ENCODE measurements around the gene RAB40C.
A peak's percentile ranks its signal among the peaks of the same experiment; 100 is the strongest.
"Not testable (repeated sequence)": the region's sequence is repeated elsewhere in the genome, so short reads cannot be mapped to it uniquely, and the experiment has no call there.

The RAB40C gene

GRCh38 chr16:588889-589657 is 793 bp upstream of the RAB40C start:
- peak; percentile 92 to 100 (median 98) for DNase-seq

- peak in 2 of 56 donors; percentile 34 to 45 for DNase-seq
Observed at GRCh38 chr16:590188-590814, 435 bp downstream of the RAB40C start.

- no peak for DNase-seq
Observed at GRCh38 chr16:590815-591200, 942 bp downstream of the RAB40C start.

DNA sequence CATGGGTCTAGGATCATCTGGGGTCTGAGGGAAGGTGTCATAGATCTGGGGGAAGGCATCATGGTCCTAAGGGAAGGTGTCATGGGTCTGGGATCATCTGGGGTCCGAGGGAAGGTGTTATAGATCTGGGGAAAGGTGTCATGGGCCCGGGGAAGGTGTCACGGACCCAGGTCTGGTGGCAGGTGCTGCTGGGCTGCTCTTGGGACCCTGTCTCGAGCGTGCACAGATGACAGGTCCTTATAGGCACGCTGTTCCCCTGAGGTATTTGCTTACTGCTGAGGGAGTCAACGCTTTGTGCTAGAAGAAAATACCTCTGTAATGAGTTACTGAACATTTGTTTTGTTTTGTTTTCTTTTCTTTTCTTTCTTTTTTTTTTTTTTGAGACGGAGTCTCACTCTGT is 1.4 kb downstream of the RAB40C start:
- DNase-seq: no peak

GRCh38 chr16:591892-592517 is 2.1 kb downstream of the RAB40C start:
- no peak for DNase-seq

GRCh38 chr16:592518-593306 is 2.8 kb downstream of the RAB40C start:
- peak in 45 of 56 donors; percentile 27 to 83 (median 54) for DNase-seq

- peak in 1 of 56 donors; percentile 15 for DNase-seq
Observed at GRCh38 chr16:593406-593805, 3.5 kb downstream of the RAB40C start.

DNA sequence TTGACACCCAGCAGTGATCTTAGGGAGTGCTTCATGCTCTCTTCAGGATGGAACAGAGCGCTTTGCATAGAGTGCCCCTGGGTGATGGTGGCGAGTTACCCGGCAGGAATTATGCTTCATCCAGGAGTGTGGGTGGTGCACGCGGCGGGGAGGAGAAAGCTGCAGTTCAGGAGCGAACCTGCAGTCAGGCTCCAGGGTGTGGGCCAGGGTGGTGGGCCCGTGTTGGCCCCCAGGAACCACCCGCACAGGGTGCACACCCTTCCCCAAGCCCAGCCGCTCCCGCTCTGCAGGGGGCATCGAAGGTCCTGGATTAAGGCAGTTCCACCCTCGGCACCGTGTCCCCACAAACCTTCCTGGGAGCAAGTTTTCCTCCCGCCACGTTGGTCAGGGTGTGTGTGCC is 3.9 kb downstream of the RAB40C start:
- DNase-seq: peak in 4 of 56 donors; percentile 7 to 28 (median 14)

GRCh38 chr16:595094-595528 is 5.2 kb downstream of the RAB40C start:
- DNase-seq: peak in 24 of 56 donors; percentile 11 to 70 (median 27)

DNA sequence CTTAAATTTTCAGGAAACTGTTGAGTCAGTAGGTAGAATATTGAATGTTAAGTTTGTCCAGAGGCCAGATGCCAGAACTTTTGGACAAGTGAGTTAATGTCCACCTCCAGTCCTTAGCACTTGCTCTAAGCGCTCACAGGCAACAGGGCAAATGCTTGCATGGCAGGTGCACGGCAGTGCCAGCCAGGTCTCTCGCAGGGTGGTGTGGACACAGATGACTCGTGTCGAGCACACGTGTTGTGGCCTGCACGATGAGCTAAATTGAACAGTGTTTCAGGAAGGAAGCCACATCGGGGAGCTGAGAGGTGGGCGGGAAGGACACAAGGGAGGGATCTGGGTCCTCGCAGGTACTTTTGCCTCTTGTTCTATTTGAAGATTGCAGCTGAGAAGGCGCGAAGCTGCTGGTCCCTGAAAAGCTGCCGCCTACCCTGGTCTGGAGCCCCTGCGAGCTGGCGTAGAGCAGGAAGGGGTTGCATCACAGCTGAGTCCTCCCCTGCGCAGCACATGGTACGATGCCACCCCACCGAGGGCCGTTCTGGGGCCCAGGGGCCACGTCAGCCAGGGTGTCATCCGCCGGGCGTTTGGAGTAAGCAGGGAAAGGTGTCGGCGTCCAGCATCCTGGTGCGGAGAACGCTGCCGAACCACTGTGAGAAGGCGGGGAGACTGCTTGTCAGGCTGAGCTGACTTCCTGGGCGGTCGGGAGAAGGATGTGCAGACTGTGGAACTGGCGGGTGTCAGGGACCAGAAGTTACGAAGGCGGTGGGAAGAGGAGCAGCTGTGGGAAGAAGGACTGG is 6.3 kb downstream of the RAB40C start:
- peak in 1 of 56 donors; percentile 6 for DNase-seq

DNA sequence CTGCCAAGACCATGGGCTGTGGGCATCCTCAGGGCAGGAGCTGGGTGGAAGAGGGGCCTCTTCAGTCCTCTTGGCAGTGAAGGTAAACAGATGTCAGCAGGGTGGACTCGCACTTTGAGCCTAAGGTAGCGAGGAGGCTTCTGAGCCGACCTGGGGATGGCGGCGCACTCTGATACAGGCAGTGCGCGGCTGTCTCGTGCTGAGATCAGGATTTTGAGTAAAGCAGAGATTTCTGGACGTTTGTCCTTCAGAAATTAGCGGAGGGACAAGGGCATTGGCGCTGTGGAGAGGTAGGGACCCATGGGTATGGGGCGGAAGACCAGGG is 6.8 kb downstream of the RAB40C start:
- no peak for DNase-seq

GRCh38 chr16:597655-598054 is 7.8 kb downstream of the RAB40C start:
- not testable (repeated sequence) for DNase-seq

DNA sequence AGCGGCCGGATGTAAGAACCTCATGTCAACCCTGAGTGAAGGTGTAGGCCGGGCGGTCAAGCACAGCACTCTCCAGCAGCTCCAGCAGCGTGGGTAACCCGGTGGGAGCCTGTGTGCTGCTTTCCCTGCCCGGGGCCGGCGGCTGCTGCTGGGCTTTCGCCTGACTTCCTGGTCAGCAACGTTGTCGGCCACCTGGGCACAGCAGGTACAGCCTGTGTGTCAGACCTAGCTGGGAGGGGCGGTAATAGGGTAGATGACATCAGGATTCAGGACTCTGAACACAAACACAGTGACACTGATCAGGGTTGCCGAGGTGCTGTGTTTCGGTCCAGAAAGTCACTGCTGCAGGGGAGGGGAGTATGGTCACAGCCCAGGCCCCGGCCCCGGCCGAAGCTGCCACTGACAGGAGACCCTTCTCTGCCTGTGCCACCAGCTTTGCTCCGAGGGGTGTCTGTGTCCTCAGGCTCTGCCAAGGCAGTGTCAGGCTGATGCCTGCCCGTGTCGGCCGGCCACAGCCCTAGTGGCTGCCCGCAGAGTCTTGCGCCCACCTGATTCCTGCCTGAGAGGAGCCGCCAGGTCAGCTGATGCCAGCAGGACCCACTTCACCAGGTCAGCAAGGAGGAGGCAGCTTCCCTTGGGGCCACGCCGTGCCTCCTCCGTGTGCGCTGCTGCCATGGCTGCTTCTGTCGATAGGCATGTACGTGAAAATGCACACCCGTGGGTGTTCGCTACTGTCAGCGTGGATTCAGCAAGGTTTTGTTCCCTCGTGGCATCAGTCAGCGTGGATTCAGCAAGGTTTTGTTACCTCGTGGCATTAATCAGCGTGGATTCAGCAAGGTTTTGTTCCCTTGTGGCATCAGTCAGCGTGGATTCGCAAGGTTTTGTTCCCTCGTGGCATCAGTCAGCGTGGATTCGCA is 9.2 kb downstream of the RAB40C start:
- no peak for DNase-seq

DNA sequence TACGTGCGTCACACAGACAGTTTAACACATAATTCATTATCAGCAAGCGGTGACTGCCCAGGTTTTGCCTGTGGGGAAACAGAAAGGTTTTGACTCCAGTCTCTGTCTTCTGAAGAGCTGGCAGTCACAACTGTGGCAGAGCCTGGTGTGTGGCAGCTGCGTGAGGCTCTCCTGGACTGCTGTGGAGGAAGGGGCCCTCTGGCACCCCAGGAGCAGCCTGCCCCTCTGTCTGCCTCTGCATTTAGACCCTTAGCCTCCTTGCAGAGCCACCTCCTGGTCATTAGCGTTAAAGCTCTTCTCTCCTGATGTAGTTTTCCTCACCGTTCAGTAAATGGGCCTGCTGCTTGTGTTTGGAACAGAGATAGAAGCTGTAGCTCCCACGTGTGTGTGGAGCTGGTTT is 10.9 kb downstream of the RAB40C start:
- DNase-seq: no peak

- DNase-seq: no peak
Observed at GRCh38 chr16:603933-604332, 14.1 kb downstream of the RAB40C start.

GRCh38 chr16:606656-607307 is 16.9 kb downstream of the RAB40C start:
- DNase-seq: no peak

- no peak for DNase-seq
Observed at GRCh38 chr16:608019-608418, 18.2 kb downstream of the RAB40C start.

DNA sequence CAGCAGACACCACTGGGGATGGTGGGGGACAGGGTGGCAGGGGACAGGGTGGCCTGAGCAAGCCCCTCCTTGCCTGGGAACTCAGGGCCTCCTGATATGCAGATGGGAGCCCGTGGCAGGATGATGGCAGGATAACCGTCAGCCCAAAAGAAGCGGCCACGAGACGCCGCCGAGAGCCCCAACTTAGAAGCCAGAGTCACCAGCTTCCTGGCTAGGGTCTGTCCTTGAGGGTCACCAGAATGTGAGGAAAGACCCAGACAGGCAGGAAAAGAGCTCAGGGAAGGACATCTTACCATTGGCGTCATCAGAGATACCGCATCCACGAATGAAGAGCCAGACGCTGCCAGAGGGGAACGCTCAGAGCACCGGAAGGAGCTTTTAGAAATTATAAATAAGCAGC is 19.4 kb downstream of the RAB40C start:
- no peak for DNase-seq

- DNase-seq: no peak
Observed at GRCh38 chr16:609984-610383, 20.1 kb downstream of the RAB40C start.
